SW 1271 (cell line): ENCODE measurements around the gene OPCML.

Experiments used
- DNase-seq, 2 experiments: peaks; one replicate each; lab custom pipeline; 2025; lab: John Stamatoyannopoulos, UW

The OPCML gene

GRCh38 chr11:132792341-132793140 lies 739.8 kb downstream of the OPCML start:
- DNase-seq: no peak

GRCh38 chr11:132790971-132791370 lies 741.3 kb downstream of the OPCML start:
- no peak for DNase-seq

GRCh38 chr11:132790466-132790865 lies 741.8 kb downstream of the OPCML start:
- no peak for DNase-seq

GRCh38 chr11:132788816-132789325 lies 743.4 kb downstream of the OPCML start:
- DNase-seq: no peak

GRCh38 chr11:132785878-132786277 lies 746.4 kb downstream of the OPCML start:
- no peak for DNase-seq

GRCh38 chr11:132784441-132784840 lies 747.9 kb downstream of the OPCML start:
- no peak for DNase-seq

GRCh38 chr11:132782102-132782501 lies 750.2 kb downstream of the OPCML start:
- no peak for DNase-seq

GRCh38 chr11:132780046-132780445 lies 752.3 kb downstream of the OPCML start:
- no peak for DNase-seq

GRCh38 chr11:132779497-132779896 lies 752.8 kb downstream of the OPCML start:
- no peak for DNase-seq

- no peak for DNase-seq
Observed at GRCh38 chr11:132777067-132777975, 755.0 kb downstream of the OPCML start.

GRCh38 chr11:132773751-132774150 lies 758.5 kb downstream of the OPCML start:
- DNase-seq: no peak

- DNase-seq: no peak
Observed at GRCh38 chr11:132772703-132773545, 759.4 kb downstream of the OPCML start.

- no peak for DNase-seq
Observed at GRCh38 chr11:132771746-132772145, 760.6 kb downstream of the OPCML start.

GRCh38 chr11:132770829-132771530 lies 761.3 kb downstream of the OPCML start:
- DNase-seq: no peak

- no peak for DNase-seq
Observed at GRCh38 chr11:132763503-132763902, 768.8 kb downstream of the OPCML start.

GRCh38 chr11:132755934-132756333 lies 776.4 kb downstream of the OPCML start:
- DNase-seq: no peak

- DNase-seq: no peak
Observed at GRCh38 chr11:132751516-132752250, 780.6 kb downstream of the OPCML start.

- no peak for DNase-seq
Observed at GRCh38 chr11:132746305-132746704, 786.0 kb downstream of the OPCML start.

GRCh38 chr11:132745306-132745705 lies 787.0 kb downstream of the OPCML start:
- no peak for DNase-seq

- no peak for DNase-seq
Observed at GRCh38 chr11:132744771-132745170, 787.5 kb downstream of the OPCML start.

- DNase-seq: no peak
Observed at GRCh38 chr11:132743601-132744000, 788.7 kb downstream of the OPCML start.
